Measurements from ENCODE around the gene CHID1. TPM values are rescaled to one million over a fixed set of nuclear protein-coding genes. Genes with fewer than 3 reads are reported as not detected.

The CHID1 gene
- total RNA-seq, 1 donor from 2014 or later = 88.3 TPM

DNA sequence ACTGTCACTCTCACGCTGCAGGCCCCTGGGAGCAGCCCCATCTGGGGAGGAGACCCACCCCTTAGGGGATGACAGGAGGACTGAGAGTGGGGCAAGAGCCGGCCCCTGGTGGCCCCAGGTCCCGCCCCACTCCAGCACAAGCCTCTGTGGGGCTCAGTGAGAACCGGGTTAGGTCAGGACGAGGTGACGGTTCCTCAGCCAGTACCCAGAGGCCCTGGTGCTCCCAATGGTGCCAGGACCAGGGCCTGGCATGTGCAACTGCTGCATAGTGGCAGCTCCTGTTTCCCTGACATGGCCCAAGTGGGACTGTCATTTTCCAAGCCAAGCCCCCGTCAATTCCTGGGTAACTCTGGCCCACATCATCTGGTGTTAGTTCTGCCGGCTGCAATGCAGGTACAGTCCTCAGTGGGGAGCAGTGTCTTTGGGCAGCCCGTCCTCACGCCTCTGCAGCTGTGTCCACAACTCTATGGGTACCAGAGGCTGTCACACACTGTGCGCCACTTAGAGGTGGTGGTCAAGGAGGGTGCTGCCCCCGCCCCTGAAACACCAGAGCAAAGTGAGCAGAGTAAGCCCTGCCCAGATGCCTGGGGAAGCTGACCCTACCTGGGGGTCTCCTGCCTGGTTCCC, 15.9 kb downstream of the CHID1 start:
- Mint-ChIP-seq H3K27ac (no peak overlapping the region), H3K4me3 (no peak overlapping the region)
- TF ChIP-seq, protein P1, sequence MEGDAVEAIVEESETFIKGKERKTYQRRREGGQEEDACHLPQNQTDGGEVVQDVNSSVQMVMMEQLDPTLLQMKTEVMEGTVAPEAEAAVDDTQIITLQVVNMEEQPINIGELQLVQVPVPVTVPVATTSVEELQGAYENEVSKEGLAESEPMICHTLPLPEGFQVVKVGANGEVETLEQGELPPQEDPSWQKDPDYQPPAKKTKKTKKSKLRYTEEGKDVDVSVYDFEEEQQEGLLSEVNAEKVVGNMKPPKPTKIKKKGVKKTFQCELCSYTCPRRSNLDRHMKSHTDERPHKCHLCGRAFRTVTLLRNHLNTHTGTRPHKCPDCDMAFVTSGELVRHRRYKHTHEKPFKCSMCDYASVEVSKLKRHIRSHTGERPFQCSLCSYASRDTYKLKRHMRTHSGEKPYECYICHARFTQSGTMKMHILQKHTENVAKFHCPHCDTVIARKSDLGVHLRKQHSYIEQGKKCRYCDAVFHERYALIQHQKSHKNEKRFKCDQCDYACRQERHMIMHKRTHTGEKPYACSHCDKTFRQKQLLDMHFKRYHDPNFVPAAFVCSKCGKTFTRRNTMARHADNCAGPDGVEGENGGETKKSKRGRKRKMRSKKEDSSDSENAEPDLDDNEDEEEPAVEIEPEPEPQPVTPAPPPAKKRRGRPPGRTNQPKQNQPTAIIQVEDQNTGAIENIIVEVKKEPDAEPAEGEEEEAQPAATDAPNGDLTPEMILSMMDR (IDR thresholded peaks at IDR 0.05; ENCODE audit: unreplicated experiment) = no peak

DNA sequence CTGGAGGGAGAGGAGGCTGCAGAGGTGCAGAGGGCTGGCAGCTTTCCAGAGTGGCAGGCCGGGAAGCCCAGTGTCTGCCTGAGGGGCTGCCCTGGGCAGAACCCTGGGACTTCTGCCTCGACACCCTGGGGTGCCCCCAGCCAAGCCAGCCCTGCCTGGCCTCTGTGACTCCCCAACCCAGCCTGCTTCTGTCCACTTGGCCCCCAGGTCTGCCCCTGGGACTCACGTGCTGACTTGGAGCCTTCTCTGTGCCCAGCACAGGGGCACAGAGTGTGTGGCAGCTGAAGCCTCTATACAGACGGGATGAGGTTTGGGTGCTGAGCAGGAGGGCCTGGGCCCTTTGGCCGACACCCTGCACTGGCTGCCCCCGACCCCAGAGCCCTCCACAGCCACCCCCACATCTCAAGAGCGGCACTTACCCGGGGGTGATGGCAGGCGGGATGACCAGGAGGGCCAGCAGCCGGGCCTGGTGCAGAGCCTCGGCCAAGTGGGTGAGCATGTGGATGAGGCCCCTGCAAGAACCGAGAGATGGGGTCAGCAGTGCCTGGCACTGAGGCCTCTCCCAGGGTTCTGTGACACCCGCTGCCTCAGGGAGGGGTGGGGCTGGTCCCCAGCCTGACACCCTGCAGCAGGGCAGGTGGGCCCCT, 17.5 kb downstream of the CHID1 start:
- Mint-ChIP-seq H3K27ac (no peak overlapping the region), H3K4me3 (no peak overlapping the region), H3K9me3 (no peaks in the 10 kb centered on the region), H3K36me3 (peaks cover 3% of the 10 kb centered on the region), H3K27me3 (ENCODE audit: low read depth) (no peaks in the 10 kb centered on the region), H3K4me1 (no peaks in the 10 kb centered on the region)
- DNase-seq (ENCODE audit: low spot score in 2 of 2, unreplicated experiment in 2 of 2) = no peak
- TF ChIP-seq, protein P1 (IDR thresholded peaks at IDR 0.05; ENCODE audit: unreplicated experiment) = no peak

More for the DNA sequence above, 15.9 kb downstream of the CHID1 start:
- Mint-ChIP-seq H3K9me3 (no peaks in the 10 kb centered on the region), H3K4me1 (no peaks in the 10 kb centered on the region), H3K27me3 (ENCODE audit: low read depth) (no peaks in the 10 kb centered on the region), H3K36me3 (no peaks in the 10 kb centered on the region)
- no peak for DNase-seq (ENCODE audit: low spot score in 2 of 2, unreplicated experiment in 2 of 2)

DNA sequence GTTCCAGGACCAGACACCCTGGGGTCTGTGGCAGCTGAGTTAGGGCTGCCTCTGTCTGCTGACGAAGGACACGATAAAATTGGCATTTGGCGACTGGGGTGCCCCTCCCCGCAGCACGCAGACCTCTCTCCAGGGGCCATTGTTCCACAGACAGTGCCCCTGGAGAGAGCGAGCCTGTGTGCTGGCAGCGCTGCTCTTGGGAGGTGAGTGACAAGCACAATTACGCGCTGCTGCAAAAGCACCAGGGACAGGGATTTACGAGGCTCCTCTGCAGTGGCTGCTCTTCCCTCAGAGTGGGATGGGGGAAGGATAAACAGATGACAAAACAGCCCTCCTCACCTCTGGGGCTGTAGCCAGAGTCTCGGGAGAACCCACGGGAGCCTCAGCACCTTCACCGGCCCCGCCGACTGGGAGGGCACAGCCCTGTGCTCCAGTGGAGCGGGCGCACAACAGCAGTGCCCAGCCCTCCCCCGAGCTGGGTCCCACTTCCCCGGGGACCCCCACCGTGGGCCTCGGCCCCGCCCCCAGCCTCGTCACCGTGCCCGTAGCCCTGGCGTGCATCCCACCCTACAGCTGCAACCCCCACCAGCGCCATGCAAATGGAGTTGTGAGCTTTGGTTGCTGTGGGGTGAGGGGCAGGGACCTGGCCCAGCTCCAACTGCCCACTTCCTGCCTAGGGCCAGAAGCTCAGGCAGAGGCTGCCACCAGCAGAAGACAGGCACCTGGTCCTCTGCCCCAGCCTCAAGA, 19.6 kb downstream of the CHID1 start:
- H3K4me3 Mint-ChIP-seq = no peak overlapping the region
- H3K9me3 Mint-ChIP-seq = no peaks in the 10 kb centered on the region
- H3K27ac Mint-ChIP-seq = no peak overlapping the region
- DNase-seq (ENCODE audit: low spot score in 2 of 2, unreplicated experiment in 2 of 2) = no peak
- peaks cover 6% of the 10 kb centered on the region for H3K36me3 Mint-ChIP-seq
- TF ChIP-seq, protein P1 (IDR thresholded peaks at IDR 0.05; ENCODE audit: unreplicated experiment) = no peak
- H3K4me1 Mint-ChIP-seq = no peaks in the 10 kb centered on the region
- no peaks in the 10 kb centered on the region for H3K27me3 Mint-ChIP-seq (ENCODE audit: low read depth)

DNA sequence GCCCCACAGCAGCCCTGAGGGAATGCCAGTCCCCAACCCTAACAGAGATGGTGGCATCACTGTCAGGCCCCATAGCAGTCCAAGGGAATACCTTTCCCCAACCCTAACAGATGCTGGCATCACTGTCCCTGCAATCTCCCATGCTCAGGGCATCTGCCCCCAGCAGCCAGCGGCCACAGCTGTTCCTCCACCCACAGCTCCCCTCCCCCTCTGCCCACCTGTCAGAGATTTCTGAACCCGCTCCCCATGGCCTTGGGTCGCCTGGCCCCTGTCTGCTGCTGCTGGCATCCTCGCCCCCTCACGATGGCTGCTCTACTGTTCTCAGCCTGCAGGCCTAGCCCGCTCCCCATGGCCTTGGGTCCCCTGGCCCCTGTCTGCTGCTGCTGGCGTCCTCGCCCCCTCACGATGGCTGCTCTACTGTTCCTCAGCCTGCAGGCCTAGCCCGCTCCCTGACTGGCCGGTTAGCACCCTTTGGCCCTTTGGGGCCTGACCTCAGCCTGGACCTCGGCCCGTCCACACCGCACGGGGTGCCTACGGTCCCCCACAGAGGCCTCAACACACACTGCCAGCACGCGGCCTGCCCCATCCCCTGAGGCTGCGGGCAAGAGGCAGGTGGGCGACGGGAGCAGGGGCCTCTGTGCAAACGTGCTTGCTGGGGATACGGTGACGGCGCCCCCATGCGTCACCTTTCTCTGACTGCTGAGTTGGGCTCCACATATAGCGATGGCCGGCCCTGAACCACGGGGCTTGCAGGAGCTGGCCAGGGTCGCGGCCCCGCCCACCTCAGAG, 20.7 kb downstream of the CHID1 start:
- DNase-seq (ENCODE audit: low spot score in 2 of 2, unreplicated experiment in 2 of 2) = no peak
- no peaks in the 10 kb centered on the region for H3K9me3 Mint-ChIP-seq
- no peak overlapping the region for H3K27ac Mint-ChIP-seq
- H3K36me3 Mint-ChIP-seq = peaks cover 10% of the 10 kb centered on the region
- H3K4me3 Mint-ChIP-seq = no peak overlapping the region
- TF ChIP-seq, protein P1 (IDR thresholded peaks at IDR 0.05; ENCODE audit: unreplicated experiment) = no peak
- no peaks in the 10 kb centered on the region for H3K27me3 Mint-ChIP-seq (ENCODE audit: low read depth)
- no peaks in the 10 kb centered on the region for H3K4me1 Mint-ChIP-seq

DNA sequence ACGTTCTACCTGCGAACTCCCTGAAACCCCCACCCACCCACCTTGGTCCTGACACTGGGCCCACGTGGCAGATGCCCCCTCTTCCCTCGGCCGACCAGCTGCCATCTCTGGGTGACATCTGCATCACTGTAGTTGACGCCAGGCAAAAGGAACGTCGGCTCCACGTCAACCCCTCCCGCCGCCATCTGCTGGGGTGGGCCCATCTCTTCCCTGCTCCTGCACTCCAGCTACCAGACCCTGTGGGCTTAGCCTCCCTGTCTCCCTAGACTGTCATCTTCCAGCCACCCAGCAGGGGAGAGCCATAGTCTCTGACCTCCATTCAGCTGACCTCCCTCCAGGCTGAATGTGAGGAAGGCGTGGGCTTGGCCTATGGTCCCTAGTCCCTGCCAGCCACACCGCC, 21.4 kb downstream of the CHID1 start:
- no peaks in the 10 kb centered on the region for H3K4me1 Mint-ChIP-seq
- TF ChIP-seq, protein P1 (IDR thresholded peaks at IDR 0.05; ENCODE audit: unreplicated experiment) = no peak

More for the DNA sequence above, 21.4 kb downstream of the CHID1 start:
- peaks cover 10% of the 10 kb centered on the region for H3K36me3 Mint-ChIP-seq
- no peak overlapping the region for H3K27ac Mint-ChIP-seq
- H3K9me3 Mint-ChIP-seq = no peaks in the 10 kb centered on the region
- no peaks in the 10 kb centered on the region for H3K27me3 Mint-ChIP-seq (ENCODE audit: low read depth)
- H3K4me3 Mint-ChIP-seq = no peak overlapping the region
- DNase-seq (ENCODE audit: low spot score in 2 of 2, unreplicated experiment in 2 of 2) = no peak
